Memory B cell (primary cell): Measurements from ENCODE around the gene ARL14.

ENCODE experiments used
- ATAC-seq: fragments of 150-1000 bp; cut with Tn5 transposase; 2 replicates; pipeline ENCODE4 v1.10.0; 2021; ENCODE audit warnings: low read depth, mild to moderate bottlenecking, moderate library complexity
- DNase-seq, 2 donors: peaks; one replicate each; pipeline ENCODE4 v3.0.0; 2022; ENCODE audit warnings: low spot score in 2 of 2
- H3K27ac Mint-ChIP-seq: one replicate; pipeline ENCODE4 v1.8.0; 2022; ENCODE audit warnings: mild to moderate bottlenecking, moderate library complexity, mixed read lengths
- H3K27me3 Mint-ChIP-seq: one replicate; pipeline ENCODE4 v1.8.0; 2022; ENCODE audit warnings: mixed read lengths
- H3K36me3 Mint-ChIP-seq: one replicate; pipeline ENCODE4 v1.8.0; 2022; ENCODE audit warnings: mild to moderate bottlenecking, mixed read lengths
- H3K4me1 Mint-ChIP-seq: one replicate; pipeline ENCODE4 v1.8.0; 2022; ENCODE audit warnings: mixed read lengths
- H3K4me3 Mint-ChIP-seq: one replicate; pipeline ENCODE4 v1.8.0; 2022; ENCODE audit warnings: mild to moderate bottlenecking, moderate library complexity, mixed read lengths
- H3K9me3 Mint-ChIP-seq: one replicate; pipeline ENCODE4 v1.8.0; 2022; ENCODE audit warnings: mixed read lengths

ARL14 gene

DNA sequence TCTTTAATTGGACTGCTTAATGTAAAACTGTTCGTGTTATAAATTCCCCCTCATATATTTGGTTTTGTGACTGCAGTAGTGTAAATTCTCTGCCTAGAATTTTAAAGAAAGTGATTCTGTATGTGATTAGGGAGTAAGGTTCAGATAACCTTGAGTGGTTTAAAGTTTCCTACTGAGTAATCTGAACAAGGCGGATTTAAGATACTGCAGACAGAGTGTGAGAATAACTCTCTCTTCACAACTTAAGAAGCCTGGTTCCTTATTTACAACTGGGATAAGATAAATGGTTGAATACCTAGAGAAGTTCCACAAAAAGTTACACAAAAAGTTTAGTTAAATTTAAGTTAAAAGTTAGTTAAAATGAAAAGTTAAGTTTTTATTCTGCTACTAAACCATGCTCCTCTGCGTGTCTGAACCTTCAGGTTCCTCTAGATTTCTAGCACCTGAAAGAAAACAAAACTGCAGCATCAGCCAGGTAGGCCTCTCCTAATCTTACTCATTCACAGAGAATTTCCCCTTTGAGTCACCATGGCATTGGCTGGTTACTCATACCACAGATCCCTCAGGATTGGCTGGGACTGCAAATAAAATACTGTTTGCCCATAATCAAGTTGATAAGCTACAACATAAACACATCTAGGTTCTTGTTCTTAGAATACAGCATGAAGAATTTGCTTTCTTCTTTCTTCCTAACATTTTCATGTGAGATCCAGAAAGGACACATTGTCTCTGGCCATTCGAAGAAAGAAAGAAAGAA lies at the start of gene ARL14:
Gene ARL14, plus strand, starts transcription at position 614 of the 757 bp plus-strand sequence. CDS start 187 bp downstream, outside the sequence.
- no peaks in the 10 kb centered on the region for H3K9me3 Mint-ChIP-seq
- no peak within 1 kb of the TSS for H3K4me3 Mint-ChIP-seq
- ATAC-seq (no peak), DNase-seq (no peak)
- H3K4me1 Mint-ChIP-seq, result no peaks in the 10 kb centered on the region
- H3K27me3 Mint-ChIP-seq, result peaks cover 2% of the 10 kb centered on the region
- no peaks in the 10 kb centered on the region for H3K36me3 Mint-ChIP-seq
- H3K27ac Mint-ChIP-seq, result no peak within 1 kb of the TSS

DNA sequence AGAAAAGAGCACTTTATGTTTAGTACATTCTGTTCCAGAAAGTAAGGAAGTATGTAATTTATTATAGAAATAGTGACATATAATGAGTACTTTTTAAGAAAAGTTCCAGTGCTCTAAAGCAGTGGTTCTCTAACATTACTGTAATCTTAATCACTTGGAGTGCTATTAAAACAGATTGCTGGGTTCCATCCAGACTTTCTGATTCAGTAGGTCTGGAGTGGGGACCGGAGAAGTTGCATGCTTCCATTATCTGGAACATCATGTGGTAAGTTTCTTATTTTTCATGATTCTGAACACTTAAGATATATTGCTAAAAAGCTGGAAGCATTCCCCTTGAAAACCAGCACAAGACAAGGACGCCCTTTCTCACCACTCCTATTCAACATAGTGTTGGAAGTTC lies 47.5 kb upstream of the ARL14 start:
- H3K27me3 Mint-ChIP-seq, result peaks cover 11% of the 10 kb centered on the region
- ATAC-seq (no peak), DNase-seq (no peak)
- no peaks in the 10 kb centered on the region for H3K9me3 Mint-ChIP-seq
- H3K27ac Mint-ChIP-seq, result no peak overlapping the region
- no peak overlapping the region for H3K4me3 Mint-ChIP-seq
- H3K4me1 Mint-ChIP-seq, result no peaks in the 10 kb centered on the region
- no peaks in the 10 kb centered on the region for H3K36me3 Mint-ChIP-seq

DNA sequence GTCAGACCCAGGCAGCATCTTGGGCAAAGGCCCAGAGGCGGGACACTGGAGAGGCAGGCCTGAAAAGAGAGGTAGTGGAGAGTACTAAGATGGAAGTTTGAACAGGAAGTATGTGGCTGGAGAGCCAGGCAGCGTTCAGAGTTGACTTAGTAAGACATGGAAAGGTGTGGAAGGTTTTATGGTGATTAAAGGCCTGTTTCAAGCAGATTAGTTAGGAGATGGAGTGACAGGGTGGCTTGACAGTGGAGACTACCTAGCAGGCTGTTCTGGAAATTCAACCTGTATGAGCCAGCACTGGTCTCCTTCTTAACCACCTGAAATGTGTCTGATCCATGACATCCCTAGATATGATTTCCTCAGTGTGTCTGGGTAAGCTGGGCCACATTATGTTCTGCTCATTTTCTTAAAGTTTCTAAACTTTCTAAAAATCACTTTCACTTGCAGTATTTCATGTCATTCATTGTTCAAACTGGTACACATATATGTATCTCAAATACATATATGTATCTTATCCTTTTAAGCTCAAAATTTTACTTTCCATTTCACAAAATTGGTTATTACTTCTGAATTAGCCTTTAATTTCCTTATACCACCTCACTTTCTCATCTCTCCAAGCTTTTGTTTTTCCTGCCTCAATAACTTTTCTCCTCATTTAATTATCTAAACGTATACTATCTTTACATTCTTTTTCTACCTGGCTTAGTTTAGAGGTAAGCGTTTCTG lies 43.4 kb upstream of the ARL14 start:
- H3K27me3 Mint-ChIP-seq, result peaks cover 10% of the 10 kb centered on the region
- no peaks in the 10 kb centered on the region for H3K36me3 Mint-ChIP-seq
- H3K4me3 Mint-ChIP-seq, result no peak overlapping the region
- no peaks in the 10 kb centered on the region for H3K4me1 Mint-ChIP-seq
- no peak overlapping the region for H3K27ac Mint-ChIP-seq
- DNase-seq (no peak), ATAC-seq (no peak)
- H3K9me3 Mint-ChIP-seq, result no peaks in the 10 kb centered on the region

DNA sequence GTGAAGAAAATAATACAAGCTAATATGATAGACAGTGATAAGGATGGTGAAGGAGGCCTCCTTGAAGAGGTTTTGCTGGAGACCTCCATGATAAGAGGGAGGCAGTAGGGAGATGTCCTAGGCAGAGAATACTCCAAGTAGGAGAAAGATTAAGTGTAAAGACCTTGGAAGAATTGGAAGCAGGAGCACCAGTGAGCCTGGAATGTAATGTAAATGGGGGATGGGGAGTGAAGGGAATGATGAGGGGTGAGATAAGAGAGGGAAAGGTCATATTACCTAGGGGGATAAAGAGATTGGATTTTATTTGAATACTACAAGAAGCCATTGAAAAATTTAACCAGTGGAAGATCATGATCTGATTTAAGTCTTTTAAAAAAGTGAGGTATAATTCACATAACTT lies 41.7 kb upstream of the ARL14 start:
- Mint-ChIP-seq H3K36me3 (no peaks in the 10 kb centered on the region), H3K4me3 (no peak overlapping the region), H3K9me3 (no peaks in the 10 kb centered on the region), H3K27me3 (peaks cover 3% of the 10 kb centered on the region), H3K4me1 (no peaks in the 10 kb centered on the region), H3K27ac (no peak overlapping the region)
- no peak for DNase-seq
- ATAC-seq, result no peak

DNA sequence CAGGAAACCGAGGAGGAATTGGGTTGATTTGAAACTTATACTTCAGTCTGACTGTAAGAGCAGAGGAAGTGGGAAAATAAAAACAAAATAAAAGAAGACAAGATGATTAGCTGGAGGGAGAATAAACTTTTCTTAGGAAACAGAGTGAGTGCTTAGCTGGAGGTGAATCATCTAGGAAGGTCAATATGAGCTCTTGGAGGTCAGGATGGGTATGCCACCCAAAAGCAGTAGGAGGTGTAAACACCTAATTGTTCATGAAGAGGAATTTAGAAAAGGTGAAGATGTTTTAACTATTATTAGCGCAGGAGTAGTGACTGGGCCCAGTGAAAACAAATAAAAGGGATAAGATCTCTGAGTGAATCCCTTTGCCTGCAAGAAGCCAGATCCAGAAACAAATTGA lies 39.9 kb upstream of the ARL14 start:
- DNase-seq, result no peak
- no peaks in the 10 kb centered on the region for H3K36me3 Mint-ChIP-seq
- no peaks in the 10 kb centered on the region for H3K9me3 Mint-ChIP-seq
- ATAC-seq, result no peak
- peaks cover 5% of the 10 kb centered on the region for H3K27me3 Mint-ChIP-seq
- no peaks in the 10 kb centered on the region for H3K4me1 Mint-ChIP-seq
- no peak overlapping the region for H3K27ac Mint-ChIP-seq
- no peak overlapping the region for H3K4me3 Mint-ChIP-seq

DNA sequence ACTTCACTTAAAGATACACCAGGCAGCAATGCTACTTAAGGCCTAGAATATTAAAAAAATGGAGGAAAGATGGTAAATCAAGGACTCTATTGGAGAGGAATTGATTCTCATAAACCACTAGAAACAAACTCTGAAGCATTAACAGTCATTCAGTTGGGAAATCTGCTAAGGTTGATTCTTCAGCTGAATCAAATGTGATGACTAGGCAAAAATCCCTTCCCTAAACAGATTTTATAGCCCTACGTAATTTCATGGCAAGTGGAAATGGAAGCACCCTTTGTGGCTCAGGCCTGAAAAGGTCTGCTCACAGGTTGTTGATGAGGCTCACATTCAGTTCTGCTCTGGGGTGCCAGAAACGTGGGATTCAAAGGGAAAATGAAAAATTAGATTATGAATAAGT lies 38.8 kb upstream of the ARL14 start:
- no peak for ATAC-seq
- H3K4me3 Mint-ChIP-seq, result no peak overlapping the region
- no peak overlapping the region for H3K27ac Mint-ChIP-seq
- no peaks in the 10 kb centered on the region for H3K9me3 Mint-ChIP-seq
- H3K4me1 Mint-ChIP-seq, result no peaks in the 10 kb centered on the region
- no peak for DNase-seq
- peaks cover 5% of the 10 kb centered on the region for H3K27me3 Mint-ChIP-seq
- H3K36me3 Mint-ChIP-seq, result no peaks in the 10 kb centered on the region

DNA sequence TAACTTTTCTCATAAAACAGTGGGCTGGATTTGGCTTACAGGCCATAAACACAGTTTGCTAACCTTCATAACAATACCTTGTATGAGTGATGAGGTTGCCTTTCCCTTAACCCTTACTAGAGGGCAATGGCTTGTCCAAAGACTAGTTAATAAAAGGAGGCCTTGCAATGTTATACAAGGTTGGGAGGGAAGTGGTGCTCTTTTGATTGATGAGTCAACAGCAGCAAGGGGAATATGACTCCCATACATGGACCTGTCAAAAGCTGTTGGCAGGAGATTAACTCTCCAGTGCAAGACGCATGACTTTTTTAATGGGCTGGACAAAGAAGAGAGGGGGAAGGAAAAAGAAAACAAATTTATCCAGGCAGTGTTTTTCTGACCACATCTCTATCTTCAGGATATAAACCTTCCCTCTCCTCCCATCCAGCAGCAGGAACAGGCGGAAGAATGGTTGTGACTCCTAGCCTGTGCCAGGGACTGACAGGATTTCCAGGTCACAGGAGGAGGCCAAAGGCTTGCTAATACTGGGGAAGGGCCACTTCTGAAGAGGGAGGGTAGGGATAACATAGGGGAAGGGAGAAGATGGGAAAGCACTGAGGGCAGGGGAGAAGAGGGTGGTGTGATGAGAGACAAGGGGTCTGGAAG lies 35.2 kb upstream of the ARL14 start:
- no peaks in the 10 kb centered on the region for H3K9me3 Mint-ChIP-seq
- no peak for DNase-seq

DNA sequence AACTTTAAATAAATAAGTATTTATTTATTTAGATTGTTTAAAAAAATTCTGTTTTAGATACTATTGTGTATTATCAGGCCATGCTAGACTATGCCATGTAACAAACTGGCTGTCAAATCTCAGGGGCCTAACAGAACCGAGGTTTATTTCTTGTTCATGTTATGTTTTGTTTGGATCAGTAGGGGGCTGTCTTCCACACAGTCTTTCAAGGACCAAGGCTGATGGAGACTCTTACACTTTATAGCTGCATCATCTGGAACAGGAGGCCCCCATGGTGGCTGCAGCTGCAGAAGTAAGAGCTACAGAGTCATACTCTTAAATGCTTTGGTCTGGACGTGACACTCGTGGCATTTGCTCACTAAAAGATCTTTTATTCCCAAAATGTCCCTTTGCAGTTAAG lies 33.0 kb upstream of the ARL14 start:
- Mint-ChIP-seq H3K4me1 (peaks cover 3% of the 10 kb centered on the region), H3K9me3 (no peaks in the 10 kb centered on the region), H3K36me3 (no peaks in the 10 kb centered on the region), H3K27me3 (peaks cover 3% of the 10 kb centered on the region), H3K4me3 (no peak overlapping the region), H3K27ac (no peak overlapping the region)
- ATAC-seq (peak; percentile 69), DNase-seq (peak in 1 of 2 donors; percentile 4)

More for the DNA sequence above, 35.2 kb upstream of the ARL14 start:
- Mint-ChIP-seq H3K27ac (no peak overlapping the region), H3K4me1 (peaks cover 3% of the 10 kb centered on the region), H3K36me3 (no peaks in the 10 kb centered on the region), H3K4me3 (no peak overlapping the region), H3K27me3 (peaks cover 3% of the 10 kb centered on the region)
- ATAC-seq, result no peak

DNA sequence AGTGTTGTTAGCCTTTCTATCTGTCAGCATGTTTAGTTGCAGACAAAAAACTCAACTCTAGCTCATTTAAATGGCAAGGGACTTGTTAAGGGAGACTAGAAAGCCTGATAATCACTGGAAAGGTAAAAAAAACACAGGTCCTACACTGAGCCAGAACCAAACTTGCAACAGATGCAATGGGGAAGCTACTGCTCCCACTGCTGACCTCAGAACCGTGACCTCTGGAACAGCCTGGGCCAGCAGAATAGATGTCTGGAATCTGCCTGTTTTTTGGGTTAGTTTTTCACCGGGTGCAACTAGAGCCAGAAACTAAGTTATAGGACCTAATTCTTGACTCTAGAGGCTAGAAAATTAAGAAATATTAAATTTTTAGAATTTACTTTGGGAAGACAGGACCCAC lies 32.5 kb upstream of the ARL14 start:
- DNase-seq, result no peak
- H3K36me3 Mint-ChIP-seq, result no peaks in the 10 kb centered on the region
- H3K9me3 Mint-ChIP-seq, result no peaks in the 10 kb centered on the region
- ATAC-seq, result no peak
- peaks cover 3% of the 10 kb centered on the region for H3K27me3 Mint-ChIP-seq
- H3K4me3 Mint-ChIP-seq, result no peak overlapping the region
- no peak overlapping the region for H3K27ac Mint-ChIP-seq
- peaks cover 3% of the 10 kb centered on the region for H3K4me1 Mint-ChIP-seq

DNA sequence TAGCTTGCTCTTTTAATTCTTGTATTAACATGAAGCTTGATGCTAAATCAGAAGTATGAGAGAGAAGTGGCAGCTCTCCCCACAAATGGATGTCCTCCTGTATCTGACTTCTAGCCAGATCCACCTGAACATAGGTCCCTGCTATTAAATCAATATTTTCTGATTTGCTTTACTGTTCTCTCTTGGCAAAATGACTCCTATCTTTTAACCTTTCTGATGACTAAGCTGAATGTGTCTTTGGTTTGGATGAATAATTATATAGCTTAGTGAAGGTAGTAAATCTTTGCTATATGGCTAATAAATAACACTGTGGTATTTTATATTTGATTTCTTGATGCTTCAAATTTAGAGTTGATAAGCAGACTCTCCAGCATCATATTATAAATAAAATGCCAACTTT lies 28.3 kb upstream of the ARL14 start:
- peaks cover 3% of the 10 kb centered on the region for H3K4me1 Mint-ChIP-seq

DNA sequence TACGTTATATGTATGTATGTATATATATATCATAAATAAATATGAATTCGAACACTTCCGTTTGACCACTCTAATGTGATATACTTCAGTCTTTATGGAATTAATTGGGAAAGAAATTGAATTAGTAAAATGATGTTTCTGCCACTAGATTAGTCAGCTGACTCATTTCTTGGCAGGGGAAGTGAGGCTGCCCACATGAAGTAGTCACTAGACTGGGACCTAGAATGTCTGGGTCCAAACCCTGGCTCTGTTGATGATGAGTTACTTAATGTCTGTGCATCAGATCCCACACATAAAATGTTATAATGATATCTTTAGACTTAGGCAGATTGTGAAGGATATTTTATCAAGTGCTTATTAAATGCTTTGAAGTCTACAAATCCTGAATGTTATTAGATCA lies 27.4 kb upstream of the ARL14 start:
- Mint-ChIP-seq H3K4me1 (peaks cover 3% of the 10 kb centered on the region), H3K4me3 (no peak overlapping the region), H3K9me3 (no peaks in the 10 kb centered on the region), H3K36me3 (no peaks in the 10 kb centered on the region), H3K27me3 (peaks cover 2% of the 10 kb centered on the region), H3K27ac (no peak overlapping the region)
- ATAC-seq (no peak), DNase-seq (no peak)

More for the DNA sequence above, 28.3 kb upstream of the ARL14 start:
- Mint-ChIP-seq H3K27me3 (peaks cover 2% of the 10 kb centered on the region), H3K4me3 (no peak overlapping the region), H3K9me3 (no peaks in the 10 kb centered on the region), H3K27ac (no peak overlapping the region), H3K36me3 (no peaks in the 10 kb centered on the region)
- DNase-seq (no peak), ATAC-seq (no peak)

DNA sequence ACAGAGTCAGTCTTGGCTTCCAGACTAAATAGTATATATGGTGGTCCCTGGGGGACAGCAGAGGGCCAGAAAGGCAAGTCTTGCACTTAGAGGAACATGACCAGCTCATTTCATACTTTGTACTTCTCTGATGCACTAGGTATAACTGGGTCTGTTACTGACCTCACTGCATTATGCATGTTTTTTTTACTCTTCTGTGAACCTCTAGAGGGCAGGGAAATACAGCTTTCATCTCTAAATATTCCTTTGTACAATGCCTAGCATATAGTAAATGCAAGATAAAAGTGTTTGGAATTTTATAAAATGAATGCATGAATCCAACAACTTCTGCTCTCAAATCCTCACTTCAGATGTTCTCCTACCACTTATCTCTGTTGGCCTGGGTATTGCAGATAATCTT lies 23.4 kb upstream of the ARL14 start:
- H3K36me3 Mint-ChIP-seq, result no peaks in the 10 kb centered on the region
- DNase-seq, result no peak
- no peak overlapping the region for H3K27ac Mint-ChIP-seq
- no peak for ATAC-seq
- H3K4me1 Mint-ChIP-seq, result no peaks in the 10 kb centered on the region
- no peaks in the 10 kb centered on the region for H3K9me3 Mint-ChIP-seq
- H3K27me3 Mint-ChIP-seq, result peaks cover 2% of the 10 kb centered on the region
- no peak overlapping the region for H3K4me3 Mint-ChIP-seq

DNA sequence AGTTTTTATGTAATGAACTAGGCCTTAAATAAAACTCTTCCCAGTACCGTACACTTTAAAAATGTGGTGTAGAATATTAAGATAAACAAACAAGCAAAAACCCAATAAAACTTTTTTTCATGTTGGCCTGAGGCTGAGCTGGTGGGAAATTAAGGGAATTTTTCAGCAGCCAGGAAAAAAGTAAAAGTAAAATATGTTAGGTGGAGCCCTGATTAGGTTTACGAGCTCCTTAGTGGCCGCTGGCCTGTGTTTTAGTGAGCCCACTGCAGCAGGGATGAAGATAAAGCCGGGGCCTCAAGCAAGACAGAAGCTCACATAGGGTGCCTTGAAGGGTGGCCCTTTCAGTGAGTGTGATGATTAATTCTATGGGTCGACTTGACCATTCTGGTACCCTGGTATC lies 16.1 kb upstream of the ARL14 start:
- H3K27me3 Mint-ChIP-seq, result no peaks in the 10 kb centered on the region
- H3K9me3 Mint-ChIP-seq, result no peaks in the 10 kb centered on the region
- H3K4me1 Mint-ChIP-seq, result peaks cover 5% of the 10 kb centered on the region
- H3K4me3 Mint-ChIP-seq, result no peak overlapping the region
- no peak overlapping the region for H3K27ac Mint-ChIP-seq
- no peaks in the 10 kb centered on the region for H3K36me3 Mint-ChIP-seq
- DNase-seq, result no peak
- no peak for ATAC-seq

DNA sequence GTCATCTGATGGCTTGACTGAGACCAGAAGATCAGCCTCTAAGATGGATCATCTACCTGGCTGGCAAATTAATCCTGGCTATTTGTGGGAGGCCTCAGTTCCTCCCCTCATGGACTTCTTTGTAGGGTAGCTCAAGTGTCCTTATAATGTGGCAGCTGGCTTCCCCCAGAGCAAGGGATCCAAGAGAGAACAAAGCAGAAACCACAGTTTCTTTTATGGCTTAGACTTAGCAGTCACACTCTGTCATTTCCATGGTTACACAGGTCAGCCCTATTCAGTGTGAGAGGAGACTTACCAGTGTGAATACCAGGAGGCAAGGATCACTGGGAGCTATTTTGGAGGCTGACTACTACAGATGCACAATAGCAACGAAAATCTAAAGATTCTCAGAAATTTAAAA lies 15.3 kb upstream of the ARL14 start:
- Mint-ChIP-seq H3K27ac (no peak overlapping the region), H3K36me3 (no peaks in the 10 kb centered on the region), H3K4me3 (no peak overlapping the region), H3K9me3 (no peaks in the 10 kb centered on the region), H3K4me1 (peaks cover 10% of the 10 kb centered on the region), H3K27me3 (no peaks in the 10 kb centered on the region)
- ATAC-seq, result no peak
- DNase-seq, result no peak
